NCI-H1092 (cell line): Measurements from ENCODE around the gene FDXR.

Experiments
- DNase-seq: peaks from one replicate; lab custom pipeline; 2025; lab: John Stamatoyannopoulos, UW

Gene FDXR

GRCh38 chr17:74833501-74834377 lies 39.1 kb downstream of the FDXR start:
- DNase-seq = no peak

GRCh38 chr17:74832421-74832820 lies 40.4 kb downstream of the FDXR start:
- no peak for DNase-seq

GRCh38 chr17:74831444-74832146 lies 41.2 kb downstream of the FDXR start:
- no peak for DNase-seq

GRCh38 chr17:74830861-74831260 lies 41.9 kb downstream of the FDXR start:
- DNase-seq = no peak

- no peak for DNase-seq
Measured at GRCh38 chr17:74827800-74828199, 45.0 kb downstream of the FDXR start.

- DNase-seq = no peak
Measured at GRCh38 chr17:74825952-74826719, 46.7 kb downstream of the FDXR start.

GRCh38 chr17:74824961-74825627 lies 47.7 kb downstream of the FDXR start:
- no peak for DNase-seq

- no peak for DNase-seq
Measured at GRCh38 chr17:74822939-74823367, 49.8 kb downstream of the FDXR start.

GRCh38 chr17:74822335-74822938 lies 50.4 kb downstream of the FDXR start:
- no peak for DNase-seq

GRCh38 chr17:74821655-74822334 lies 51.0 kb downstream of the FDXR start:
- DNase-seq = no peak

GRCh38 chr17:74819801-74820436 lies 52.9 kb downstream of the FDXR start:
- no peak for DNase-seq

- no peak for DNase-seq
Measured at GRCh38 chr17:74818291-74818938, 54.4 kb downstream of the FDXR start.

- no peak for DNase-seq
Measured at GRCh38 chr17:74816905-74817620, 55.7 kb downstream of the FDXR start.

- no peak for DNase-seq
Measured at GRCh38 chr17:74815550-74816370, 57.0 kb downstream of the FDXR start.

GRCh38 chr17:74815067-74815466 lies 57.7 kb downstream of the FDXR start:
- no peak for DNase-seq

- no peak for DNase-seq
Measured at GRCh38 chr17:74814453-74814852, 58.3 kb downstream of the FDXR start.
